ENCODE measurements around the gene TUBGCP6.
"Not testable (repeated sequence)": the region's sequence is repeated elsewhere in the genome, so short reads cannot be mapped to it uniquely, and the experiment has no call there.

- TF ChIP-seq EZH2 (IDR thresholded peaks at IDR 0.05); POLR2AphosphoS5 (IDR thresholded peaks at IDR 0.05; ENCODE audit: borderline replicate concordance, low read depth, low read length): not testable (repeated sequence)
Measured at GRCh38 chr22:50168490-50169180, 76.2 kb downstream of the TUBGCP6 start.
